DMS53 (cell line): ENCODE results near the gene DYSF.

Experiments used
- DNase-seq: peaks from one replicate; lab custom pipeline; 2025; lab: John Stamatoyannopoulos, UW

The DYSF gene

GRCh38 chr2:71571945-71572344 is 118.6 kb downstream of the DYSF start:
- no peak for DNase-seq

DNA sequence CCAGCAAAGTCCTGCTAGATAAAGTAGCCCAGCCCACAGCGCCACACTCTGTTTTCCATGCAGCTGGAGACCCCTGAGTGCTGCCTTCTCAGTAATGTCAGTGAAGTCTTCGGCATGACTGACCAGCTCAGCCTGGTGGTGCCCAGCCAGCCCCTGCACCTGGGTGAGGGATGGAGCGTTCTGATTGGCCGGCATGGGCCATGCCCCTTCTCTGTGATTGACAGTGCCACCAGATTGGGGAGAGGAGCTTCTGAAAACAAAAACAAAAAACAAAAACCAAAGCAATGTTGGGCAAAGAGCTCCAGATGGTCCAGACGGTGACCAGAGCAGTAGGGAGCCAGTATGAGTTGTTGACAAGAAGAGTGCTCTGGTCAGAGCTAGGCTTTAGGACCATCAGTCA is 122.6 kb downstream of the DYSF start:
- no peak for DNase-seq

DNA sequence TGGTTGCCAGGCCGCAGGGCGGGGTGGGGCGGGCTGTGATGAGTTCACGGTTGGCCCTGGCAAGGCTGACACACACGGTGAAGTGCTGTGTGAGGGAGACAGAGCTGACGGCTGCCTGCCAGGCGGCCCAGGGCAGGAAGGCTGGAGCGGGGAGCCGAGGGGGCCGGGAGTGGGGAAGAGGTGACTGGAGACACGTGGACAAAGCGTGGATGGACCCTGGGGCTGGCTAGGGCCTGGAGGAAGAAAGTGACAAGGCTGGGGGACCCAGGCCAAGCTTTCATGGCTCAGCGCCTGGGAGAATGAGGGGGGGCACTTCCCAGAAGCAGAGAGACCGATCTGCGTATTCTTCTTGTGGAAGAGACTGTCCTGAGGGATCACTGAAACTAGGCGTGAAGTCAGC is 123.2 kb downstream of the DYSF start:
- DNase-seq: no peak

- no peak for DNase-seq
These were observed 123.8 kb downstream of the DYSF start for GRCh38 chr2:71577209-71577608.

DNA sequence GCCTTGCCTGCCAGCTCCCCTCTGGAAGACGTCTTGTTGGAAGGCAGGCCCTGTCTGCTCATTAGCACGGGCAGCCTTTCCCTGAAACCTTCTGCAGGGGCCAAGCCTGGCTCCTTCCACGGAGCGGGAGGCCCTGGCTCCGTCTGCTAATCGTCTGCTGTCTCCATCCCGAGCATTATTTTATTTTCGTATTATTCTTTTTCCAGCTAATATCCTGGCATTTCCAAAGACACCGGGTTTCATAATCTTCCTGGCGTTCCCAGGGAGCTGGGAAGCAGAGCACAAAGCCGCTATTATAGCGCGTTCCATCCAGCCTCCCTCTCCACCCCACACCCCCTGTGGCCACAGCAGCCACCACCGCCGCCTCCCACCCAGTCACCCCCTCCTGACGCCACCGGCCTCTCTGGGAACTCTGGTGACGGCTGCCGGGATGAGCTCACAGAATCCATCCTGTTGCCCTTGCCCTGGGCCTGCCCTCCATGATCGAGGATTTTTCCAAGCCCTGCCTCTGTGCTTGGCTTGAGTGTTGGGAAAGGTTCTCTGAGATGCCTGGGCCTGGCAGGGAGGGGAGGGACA is 125.5 kb downstream of the DYSF start:
- no peak for DNase-seq

- DNase-seq: no peak
These were observed 127.7 kb downstream of the DYSF start for GRCh38 chr2:71581026-71581425.

- DNase-seq: no peak
These were observed 130.5 kb downstream of the DYSF start for GRCh38 chr2:71583876-71584275.

DNA sequence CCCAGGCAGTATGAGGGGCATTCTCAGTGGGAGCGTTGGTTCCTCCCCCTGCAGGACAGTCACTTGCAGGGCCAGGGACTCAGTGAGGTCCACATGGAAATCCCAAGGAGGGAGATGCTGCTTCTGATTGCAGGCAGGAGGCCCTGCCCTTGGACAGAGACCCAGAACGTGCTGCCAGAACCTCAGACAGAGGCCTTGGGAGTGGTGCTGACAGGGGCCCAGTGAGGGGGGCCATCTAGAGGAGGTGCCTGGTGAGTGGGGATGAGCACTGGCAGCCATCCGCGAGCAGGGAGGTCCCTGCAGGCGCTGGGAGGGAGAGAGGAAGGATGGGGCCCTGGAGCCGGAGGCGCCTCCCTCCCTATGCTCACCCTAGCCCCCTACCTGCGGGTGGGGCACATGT is 133.1 kb downstream of the DYSF start:
- DNase-seq: no peak

DNA sequence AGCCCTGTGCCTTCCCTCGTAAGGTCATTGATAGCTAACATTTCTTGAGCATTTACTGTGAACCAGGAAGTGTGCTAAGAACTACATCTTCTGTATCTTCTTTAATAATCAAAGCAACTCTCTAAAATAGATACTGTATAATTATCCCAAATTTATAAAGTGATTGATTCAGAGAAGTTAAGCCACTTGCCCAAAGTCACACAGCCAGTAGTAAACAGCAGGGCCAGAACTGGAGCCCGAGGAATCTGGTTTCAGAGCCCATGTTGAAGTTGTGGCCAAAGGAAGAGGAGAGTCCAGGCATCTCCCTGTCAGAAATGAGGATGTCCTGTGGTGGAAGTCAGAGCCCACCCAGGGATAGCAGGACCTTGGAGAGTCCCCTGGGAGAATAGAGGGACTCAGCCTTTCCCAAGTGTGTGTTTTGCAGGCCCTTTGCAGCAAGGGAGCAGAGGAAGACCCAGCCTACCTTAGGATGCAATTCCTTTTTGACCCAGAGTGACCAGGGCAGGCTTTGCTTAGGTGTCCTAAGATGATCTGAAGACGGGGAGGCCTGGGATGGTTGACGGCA is 134.2 kb downstream of the DYSF start:
- no peak for DNase-seq

GRCh38 chr2:71588497-71589170 is 135.3 kb downstream of the DYSF start:
- DNase-seq: no peak

- no peak for DNase-seq
These were observed 136.4 kb downstream of the DYSF start for GRCh38 chr2:71589763-71590162.

DNA sequence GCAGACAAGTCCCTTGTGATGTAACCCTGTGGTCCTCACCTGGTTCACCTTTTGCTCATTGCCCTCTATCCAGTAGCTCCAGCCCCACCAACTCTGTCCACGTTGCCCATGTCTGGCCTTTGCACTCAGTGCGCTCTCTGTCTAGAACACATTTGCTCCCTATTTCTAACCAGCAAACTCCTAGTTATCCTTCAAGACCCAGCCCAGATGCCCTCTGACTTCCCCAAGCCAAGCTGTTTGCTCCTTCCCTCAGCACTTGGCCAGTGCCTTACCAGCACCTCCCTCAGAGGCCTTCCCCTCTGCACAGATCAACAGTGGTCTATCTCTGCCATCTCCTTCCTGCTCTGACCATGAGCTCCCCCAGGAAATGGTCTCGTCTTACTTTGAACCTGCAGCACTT is 137.7 kb downstream of the DYSF start:
- no peak for DNase-seq

DNA sequence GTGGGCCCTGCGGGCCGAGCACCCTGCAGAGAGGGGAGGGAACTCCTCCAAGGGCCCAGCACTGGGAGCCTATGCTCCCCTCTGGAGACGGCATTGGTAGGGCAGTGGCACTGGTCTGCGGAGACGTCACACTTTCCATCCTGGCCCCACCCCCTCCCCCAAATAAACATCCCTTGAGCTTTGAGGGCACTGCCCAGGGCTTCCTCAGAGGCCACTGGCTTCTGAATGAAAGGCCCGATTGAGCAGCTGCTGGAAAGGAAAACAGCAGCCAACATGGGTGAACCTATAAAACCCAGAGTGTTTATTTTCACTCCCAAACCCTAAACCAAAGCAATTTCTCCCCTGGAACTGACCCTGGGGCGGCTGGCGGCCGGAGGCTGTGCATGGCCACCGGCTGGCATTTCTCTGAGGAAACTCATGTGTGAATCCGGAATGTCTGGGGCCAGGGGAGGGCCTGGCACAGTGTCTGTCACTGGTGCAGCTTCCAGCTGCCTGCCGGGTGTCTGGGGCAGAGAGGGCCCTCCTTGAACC is 138.9 kb downstream of the DYSF start:
- DNase-seq: no peak

DNA sequence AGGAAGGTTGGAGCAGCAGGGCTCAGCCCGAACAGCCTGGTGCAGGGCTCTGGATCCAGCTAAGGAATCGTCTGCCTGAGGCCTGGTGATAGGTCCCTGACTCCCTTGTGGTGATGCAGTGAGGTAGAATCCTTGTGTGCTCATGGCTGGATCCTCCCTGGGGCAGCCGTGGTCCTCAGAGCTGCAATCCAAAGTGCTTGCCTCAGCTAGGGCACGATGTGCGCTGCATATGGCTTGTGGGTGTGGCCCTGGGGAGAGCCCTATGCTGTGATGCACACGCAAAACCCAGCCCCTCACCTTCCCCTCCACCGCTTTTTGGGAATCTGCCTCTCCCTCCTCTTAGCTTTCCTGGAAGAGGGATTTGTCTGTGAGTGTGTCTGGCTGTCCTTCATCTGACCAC is 142.2 kb downstream of the DYSF start:
- no peak for DNase-seq

DNA sequence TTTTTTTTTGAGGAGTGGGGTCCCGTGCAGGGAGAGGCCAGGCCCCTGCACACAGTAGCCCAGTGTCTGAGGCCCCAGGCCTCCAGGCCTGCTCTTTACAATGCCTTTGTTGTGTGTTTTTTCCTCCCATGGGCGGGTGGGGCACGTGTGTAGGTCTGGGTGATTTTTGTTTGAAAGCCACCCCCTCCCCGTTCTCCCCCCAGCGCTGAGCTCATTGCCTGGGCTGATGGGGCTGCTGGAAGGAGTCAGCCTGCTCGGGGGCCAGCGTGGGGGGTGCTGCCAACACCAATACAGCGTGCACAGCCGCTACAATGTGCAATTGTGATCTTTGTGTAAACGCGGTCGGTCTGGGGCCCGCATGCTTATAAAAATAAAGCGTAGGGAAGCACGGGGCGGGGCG is 142.7 kb downstream of the DYSF start:
- DNase-seq: no peak

DNA sequence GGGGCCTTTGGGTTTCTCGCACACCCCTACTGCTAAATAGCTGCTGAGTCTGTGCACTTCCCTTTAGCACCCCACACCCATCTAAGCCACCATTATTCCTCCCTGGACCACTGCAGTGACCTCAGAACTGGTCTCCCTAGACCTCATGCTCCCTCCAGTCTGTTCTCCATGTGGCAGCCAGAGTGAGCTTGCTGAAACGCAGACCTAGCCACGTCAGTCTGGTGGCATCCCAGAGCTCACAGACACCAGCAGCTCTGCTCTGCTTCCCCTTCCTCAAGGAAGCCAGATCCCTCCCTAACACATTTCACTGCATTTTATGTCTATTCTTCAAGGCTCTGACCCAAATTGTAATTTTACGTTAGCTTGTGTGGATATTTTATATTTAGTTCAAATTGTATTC is 144.4 kb downstream of the DYSF start:
- no peak for DNase-seq

DNA sequence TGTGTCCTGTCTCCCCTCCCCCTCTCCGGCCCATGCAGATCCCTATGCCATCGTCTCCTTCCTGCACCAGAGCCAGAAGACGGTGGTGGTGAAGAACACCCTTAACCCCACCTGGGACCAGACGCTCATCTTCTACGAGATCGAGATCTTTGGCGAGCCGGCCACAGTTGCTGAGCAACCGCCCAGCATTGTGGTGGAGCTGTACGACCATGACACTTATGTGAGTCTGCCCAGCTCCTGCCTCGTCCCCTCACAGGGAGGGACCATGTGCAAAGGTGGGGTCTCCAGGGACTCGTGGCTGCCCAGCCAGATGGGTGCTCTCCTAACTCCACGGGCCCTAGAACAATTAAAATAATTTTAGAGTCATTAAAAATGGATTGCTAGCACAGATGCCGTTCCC is 145.2 kb downstream of the DYSF start:
- no peak for DNase-seq

DNA sequence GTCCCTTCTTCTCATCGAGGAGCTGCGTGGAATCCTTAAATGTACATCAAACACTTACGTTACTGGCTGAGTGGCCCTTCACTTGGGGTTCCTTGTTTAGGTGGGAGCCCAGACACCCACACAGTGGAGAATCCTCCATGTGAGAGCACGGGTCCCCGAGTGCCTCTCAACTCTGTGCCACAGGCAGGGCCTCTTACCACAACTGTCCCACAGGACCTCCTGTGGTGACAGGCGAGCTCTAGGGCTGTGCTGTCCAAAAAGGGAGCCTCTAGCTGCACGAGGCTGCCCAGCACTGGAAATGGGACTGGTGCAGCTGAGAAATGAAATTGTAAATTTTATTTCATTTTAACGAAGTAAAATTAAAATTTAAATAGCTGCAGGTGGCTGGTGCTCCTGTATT is 145.7 kb downstream of the DYSF start:
- DNase-seq: no peak

DNA sequence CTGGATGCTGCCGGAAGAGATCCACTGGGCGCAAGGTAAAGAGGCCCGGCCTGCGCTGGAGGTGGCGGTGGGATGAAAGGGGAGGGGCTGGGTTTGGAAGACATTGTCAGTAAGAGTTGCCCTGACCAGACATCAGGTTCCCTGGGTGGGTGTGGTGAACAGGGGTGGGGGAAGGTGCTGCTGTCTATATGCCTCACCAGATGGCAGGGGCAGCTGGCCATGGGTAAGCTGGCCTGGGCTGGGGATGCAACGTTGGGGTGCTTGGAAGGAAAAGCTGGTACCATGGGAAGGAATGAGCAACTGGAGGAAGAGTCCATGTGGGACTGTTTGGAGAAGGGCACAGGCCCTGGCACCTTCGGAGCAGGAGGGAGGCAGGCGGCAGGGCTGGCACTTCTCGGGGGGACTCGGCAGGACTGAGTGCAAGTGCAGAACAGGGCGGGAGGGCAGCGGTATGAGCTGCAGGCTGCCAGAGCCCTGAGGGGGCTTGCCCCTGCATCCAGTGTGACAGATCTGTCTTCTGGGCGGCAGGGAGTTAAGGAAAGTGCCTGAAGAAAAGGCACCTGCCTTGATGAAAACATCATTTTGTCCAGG is 146.4 kb downstream of the DYSF start:
- DNase-seq: no peak

DNA sequence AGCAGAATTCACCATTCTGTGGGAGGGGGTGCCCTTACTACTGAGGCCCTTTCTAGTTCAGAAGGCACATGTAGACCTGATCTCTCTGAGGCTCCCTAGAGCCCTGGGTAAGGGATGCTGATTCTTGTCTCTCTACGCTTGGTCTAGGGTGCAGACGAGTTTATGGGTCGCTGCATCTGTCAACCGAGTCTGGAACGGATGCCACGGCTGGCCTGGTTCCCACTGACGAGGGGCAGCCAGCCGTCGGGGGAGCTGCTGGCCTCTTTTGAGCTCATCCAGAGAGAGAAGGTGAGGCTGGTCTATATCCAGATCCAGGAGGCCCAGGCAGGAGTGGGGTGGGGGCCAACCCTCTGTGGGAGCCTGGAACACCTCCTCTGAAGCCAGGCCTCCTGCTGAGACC is 147.2 kb downstream of the DYSF start:
- no peak for DNase-seq

- DNase-seq: no peak
These were observed 148.1 kb downstream of the DYSF start for GRCh38 chr2:71601136-71602114.

DNA sequence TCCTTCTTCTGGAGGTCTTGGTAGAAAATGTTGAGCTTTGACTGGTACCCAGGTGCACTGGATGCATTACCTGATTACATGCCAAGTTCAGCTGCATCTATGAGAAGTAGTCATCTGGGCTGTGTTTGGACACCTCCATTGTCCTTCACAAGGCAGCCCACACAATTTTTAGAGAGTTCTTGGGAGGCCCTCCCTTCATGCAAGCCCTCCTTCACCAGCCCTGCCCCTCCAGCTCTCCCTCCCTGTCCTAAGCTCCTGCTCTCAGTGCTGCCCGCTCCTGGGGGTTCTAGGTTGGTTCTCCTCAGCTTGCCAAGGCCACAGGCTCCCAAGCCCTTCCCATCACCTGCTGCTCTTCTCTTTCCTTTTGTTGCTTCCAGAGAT is 148.7 kb downstream of the DYSF start:
- DNase-seq: no peak
